ENCODE results near the gene DPH2.

- TF ChIP-seq, protein P1, sequence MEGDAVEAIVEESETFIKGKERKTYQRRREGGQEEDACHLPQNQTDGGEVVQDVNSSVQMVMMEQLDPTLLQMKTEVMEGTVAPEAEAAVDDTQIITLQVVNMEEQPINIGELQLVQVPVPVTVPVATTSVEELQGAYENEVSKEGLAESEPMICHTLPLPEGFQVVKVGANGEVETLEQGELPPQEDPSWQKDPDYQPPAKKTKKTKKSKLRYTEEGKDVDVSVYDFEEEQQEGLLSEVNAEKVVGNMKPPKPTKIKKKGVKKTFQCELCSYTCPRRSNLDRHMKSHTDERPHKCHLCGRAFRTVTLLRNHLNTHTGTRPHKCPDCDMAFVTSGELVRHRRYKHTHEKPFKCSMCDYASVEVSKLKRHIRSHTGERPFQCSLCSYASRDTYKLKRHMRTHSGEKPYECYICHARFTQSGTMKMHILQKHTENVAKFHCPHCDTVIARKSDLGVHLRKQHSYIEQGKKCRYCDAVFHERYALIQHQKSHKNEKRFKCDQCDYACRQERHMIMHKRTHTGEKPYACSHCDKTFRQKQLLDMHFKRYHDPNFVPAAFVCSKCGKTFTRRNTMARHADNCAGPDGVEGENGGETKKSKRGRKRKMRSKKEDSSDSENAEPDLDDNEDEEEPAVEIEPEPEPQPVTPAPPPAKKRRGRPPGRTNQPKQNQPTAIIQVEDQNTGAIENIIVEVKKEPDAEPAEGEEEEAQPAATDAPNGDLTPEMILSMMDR (IDR thresholded peaks at IDR 0.05), result no peak
- no peak for TF ChIP-seq POLR2A (IDR thresholded peaks at IDR 0.05)
Observed at GRCh38 chr1:43931711-43932660, 37.8 kb upstream of the DPH2 start.

All from uterus (tissue), 2 donors.